ENCODE measurements around the gene TLE3.

DNA sequence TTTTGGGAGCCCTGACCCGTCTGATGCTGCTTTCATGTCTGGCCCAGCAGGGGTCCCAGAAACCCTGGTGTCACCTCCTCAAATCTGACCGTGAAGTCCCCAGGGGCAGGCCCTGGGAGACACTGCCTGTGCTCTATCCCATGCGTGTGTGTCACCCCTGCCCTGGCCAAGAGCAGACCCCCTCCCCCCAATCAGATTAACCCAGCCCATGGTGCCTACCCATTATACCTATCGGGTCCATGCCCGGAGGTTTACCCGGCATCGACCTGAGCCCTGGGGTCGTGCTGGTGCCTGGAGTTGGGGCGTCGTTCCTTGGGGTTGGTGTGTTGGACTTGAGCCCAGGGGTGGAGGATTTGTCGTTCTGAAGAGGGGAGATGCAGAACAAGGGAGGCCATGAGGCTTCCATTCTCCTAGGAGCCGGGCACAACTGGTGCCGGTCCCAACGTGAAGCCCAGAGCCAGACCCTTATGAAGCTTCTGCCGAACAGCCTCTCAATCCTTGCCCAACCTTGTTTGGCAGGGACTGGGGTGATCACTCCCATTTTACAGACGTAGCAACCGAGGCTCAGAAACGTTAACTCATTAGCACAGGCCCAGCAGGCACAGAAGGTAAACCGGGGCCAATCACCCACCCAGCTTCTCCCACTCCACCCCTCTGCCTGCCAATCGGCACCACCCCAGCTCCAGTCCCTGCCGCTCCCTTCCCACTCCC is 39.6 kb downstream of the TLE3 start:
- TF ChIP-seq POLR2A (IDR thresholded peaks at IDR 0.05; ENCODE audit: low read length) (no peak), GATA1 (IDR thresholded peaks at IDR 0.05; ENCODE audit: low read depth, low read length) (no peak)
